DMS114 treated with DMSO at 0.1 percent for 48 hours (cell line): ENCODE results near the gene CPS1.

ENCODE experiments used
- DNase-seq: peaks from one replicate; lab custom pipeline; 2025; ENCODE audit not compliant: unreplicated experiment; lab: John Stamatoyannopoulos, UW

CPS1 gene

DNA sequence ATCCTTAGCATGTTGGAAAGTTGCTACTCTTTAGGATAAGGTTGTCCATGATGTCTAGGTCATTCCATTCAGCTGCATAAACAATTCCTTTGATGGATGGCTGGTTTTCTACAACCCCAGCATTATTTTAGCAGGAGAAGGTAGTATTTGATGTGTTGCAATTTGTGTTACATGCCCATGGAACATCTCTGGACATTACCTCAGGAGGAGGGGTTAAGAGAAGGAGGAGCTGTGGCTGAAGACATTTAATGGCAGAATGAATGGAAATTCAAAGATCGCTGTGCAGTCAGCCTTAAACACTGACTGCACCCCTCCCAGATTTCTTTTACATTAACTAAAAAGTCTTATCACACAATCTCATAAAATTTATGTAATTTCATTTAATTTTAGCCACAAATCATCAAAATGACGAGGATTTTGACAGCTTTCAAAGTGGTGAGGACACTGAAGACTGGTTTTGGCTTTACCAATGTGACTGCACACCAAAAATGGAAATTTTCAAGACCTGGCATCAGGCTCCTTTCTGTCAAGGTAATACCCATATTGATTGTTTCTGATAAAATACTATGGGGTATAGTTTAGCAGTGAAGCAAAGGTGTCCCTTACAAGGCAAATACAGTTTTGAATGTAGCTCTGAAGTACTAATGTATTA lies at the start of gene CPS1:
Gene CPS1, plus strand, starts transcription at position 271 of the 652 bp plus-strand sequence. Its CDS starts 135 bp downstream, at position 406.
- no peak for DNase-seq

DNA sequence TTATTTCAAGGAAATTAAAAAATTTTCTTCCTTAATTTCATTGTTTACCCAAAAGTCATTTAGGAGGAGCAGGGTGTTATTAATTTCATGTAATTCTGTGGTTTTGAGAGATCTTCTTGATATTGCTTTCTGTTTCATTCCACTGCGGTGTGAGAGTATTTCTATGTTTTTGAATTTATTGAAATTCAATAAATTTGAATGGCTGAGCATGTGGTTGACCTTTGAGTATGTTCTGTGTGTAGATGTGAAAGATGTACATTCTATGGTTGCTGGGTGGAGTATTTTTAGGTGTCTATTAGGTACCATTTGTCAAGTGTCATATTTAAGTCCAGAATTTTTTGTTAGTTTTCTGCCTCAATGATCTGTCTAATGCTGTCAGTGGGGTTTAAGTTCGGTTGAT lies 40.5 kb upstream of the CPS1 start:
- DNase-seq, result no peak

DNA sequence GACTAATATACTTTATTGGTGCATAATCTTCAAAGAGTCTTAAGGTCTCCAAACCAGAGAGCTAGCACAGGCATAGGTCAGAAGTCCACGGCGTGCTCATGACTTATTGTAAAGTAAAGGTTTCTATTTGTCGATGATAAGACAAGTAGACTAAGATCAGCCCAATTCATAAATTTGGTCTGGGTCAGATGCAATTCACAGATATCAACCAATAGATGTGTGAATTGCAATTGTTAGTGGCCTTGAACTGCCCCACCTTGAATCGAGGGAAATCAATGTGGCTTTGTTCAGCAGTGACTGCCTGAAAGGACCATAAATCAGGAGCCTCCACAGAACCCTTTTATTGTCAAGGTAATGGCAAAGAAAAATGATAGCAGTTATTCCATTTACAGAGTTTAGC lies 39.1 kb upstream of the CPS1 start:
- no peak for DNase-seq

DNA sequence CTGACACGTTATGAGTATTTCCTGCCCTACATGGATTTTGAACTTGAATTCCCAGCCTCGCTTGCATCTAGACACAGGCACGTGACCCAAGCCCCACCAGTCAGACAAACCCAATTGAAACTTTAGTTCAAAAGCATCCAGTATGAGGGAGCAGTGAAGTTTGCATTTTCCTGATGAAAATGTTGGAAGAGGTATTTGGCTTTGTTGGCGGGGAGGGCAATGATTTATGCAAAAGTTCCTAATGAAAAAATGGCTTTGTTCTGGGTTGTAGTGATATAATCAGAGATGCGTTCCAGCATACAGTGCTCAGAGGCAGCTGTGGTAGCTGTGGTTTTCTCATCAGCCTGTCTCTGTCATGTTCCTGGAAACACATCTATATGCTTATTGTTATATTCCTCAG lies 36.8 kb upstream of the CPS1 start:
- DNase-seq, result no peak

DNA sequence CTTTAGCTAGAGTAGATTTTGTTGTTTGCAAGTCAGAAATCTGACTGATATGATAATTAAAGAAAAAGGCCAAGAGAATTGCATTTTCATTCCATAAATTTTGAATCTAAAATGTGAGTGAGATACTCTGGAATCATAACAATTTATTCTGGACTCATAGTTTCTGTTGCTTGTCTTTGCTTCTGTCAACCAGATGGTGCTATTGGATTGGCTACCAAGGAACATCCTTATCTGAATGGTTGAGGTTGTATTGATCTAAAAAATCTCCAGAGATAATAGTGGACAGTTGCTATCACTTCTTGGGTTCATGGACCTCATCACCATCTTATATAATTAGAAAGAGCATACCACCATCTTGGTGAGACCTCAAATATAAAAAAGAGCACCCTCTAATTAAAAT lies 34.0 kb upstream of the CPS1 start:
- DNase-seq, result no peak

DNA sequence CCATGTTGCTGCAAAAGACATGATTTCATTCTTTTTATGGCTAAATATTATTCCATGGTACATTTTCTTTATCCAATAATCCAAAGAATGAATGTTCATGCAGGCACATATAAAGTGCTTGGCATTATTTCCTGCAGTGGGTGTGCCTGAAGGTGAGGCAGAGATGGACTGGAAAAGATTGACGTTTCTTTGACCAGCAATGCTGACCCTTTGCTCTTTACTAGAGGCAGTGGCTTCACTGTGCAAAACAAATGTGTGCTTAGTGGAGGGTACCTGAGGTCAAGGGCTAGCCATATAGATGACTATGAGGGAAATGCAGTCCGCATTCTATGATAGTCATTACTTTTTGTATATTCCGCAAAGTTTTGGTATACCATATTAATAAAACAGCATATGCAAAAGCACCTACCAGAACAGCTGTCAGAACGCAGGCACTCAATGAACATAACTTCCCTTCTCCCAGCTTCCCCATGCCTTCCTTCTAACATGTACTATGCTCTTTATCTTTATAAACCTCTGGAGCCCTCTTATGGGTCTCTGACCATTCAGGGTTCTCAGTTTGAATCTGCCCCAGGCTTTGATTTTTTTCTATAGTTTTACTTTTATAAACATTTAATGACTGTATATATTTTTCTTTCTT lies 32.6 kb upstream of the CPS1 start:
- no peak for DNase-seq

DNA sequence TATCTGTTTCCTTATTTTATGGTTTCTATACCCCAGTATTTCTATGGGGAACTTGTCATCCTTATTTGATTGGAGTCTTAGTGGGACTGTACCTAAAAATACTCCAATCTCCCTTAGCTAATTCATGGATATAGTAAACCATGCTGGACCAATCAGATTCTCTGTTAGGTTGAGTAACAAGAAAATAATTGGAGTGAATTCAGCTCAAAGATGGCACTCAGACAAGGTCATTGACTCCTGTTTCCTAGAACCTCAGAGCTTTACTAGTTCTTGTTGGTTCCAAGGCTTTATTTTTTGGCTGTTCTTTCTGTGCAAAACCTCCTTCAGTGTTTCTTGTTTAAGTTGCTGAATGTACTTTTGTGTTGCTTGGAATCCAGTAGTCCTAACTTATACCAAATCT lies 31.9 kb upstream of the CPS1 start:
- no peak for DNase-seq

DNA sequence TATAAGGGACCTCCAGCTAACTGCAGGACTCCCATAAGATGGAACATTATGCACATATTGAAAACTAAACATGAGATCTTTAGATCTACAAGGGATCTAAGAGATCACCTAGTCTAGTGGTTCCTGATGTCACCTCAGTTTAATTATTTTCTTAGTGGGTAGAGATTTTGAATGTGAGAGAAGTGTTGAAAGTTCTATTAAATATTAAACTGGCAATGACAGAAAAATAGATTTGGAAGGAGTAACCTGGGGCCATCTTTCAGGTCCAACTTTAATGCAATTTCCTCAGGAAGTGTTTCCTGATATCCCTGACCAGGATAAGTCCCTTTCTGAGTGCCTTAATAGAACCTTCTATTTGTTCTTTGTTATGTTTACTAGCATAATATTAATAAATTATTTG lies 29.1 kb upstream of the CPS1 start:
- DNase-seq, result no peak

DNA sequence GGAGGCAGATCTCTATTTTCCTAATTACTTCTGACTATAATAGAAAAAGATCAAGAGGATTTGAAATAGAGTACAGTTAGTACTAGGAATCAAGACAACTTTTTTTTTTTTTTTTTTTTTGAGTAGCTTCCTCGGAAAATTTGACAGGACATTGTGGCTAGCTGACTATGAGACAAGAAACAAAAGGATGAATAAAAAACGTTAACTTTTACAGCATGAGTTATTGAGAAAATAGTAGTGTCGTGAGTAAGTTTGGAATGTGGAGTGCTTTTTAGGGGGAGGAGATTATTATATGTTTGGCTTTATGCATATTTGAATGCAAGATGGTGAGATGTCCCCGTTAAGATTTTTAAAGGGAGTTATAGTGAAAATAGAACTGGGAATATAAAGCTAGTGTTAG lies 27.7 kb upstream of the CPS1 start:
- DNase-seq, result no peak

DNA sequence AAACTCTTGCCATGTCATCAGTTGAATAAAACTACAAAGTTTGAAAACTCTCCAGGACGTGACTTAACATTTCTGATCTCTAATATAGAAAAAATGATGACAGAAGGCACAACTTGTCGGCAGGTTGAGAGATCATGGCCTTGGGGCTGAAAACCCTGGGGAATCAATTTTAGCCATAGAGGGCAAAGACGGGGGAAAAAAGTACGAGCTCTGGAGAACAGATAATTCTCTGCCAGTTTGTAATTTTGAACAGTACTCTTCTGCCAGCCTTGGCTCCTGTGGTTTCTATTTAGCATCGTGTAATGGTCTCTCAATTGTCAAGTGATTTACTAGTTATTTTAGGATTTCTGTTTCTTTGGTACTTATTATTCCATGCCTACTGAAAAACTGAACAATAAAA lies 25.3 kb upstream of the CPS1 start:
- DNase-seq, result no peak

DNA sequence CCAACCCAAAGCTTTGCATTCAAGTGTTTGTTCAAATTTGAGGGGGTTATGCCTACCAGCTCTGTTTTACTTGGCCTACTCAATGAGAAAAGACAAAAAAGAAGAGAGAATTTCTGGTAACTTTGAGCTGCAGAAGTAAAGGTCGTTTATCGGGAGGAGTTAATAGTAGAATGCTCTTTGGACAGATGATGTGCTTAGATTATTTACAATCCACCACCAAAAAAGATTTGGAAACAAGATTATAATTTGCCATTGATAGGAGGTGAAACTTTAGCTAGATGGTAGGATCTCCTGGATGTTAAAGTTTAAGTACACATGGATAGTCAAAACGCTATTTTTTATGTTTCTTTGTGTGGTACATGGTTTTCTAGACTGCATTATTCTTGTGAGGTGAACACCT lies 24.9 kb upstream of the CPS1 start:
- no peak for DNase-seq

DNA sequence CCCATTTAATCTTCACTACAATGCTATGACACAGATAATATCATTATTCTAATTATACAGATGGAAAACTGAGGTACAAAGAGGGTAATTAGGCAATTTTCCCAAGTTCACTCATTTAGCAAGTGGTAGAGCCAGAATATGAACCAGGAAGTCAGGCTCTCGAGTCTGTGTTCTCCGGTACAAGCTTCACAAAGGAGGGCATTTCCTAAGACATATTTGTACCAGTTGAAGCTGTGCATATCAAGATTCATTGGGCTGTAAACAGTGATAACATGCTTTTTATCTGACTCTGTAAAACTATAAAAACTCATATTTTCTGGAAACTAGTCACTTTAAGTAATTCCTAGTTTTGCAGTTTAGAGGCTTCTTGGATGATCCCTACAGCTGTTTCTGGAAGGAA lies 23.0 kb upstream of the CPS1 start:
- DNase-seq, result no peak

DNA sequence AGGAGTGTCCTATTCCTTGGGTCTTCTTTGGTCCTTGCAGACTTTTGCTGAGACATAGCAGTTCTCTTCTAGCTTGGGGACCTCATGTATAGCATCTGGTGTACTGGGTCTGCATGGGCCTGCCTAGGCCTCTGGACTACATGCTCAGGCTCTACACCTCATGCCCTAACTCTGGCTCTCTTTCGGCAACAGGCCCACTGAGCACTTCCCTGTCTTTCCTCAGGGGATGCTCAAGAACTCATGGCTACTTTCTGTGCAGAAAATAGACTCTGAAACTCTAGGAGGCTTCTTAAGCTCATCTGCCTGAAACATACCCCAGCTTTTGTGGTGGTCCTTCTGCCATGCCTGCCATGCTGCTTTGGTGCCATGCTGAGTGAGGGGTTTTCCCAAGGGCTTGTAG lies 21.5 kb upstream of the CPS1 start:
- DNase-seq, result no peak

DNA sequence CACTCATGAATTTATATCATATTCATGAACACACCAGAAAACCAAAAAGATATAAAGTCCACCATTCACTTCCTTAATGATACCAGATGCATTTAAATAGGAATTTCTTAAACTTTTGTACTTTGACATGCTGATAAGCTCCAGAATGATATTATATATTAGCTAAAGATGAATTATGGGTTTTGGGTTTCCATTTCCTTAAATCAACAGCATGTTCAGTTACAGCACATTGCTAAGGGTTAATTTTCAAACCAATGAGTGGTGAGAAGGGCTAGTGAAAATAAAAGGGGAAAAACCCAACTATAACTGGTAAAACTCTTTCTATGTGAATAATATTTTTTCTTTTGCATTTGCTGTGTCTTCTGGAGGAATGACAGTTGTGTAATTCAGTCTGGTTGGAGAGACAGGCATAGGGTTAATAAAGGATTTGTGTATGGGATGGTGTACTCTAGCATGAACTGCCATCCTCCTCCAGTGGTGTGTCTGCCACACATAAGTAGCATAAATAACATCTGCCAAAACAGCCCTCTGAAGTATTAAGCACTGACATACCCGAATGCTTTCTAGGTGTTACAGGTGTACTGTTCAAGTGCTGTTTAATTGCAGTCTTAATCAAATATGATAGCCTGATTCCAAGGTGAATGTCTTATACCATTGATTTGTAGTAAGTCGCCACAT lies 19.3 kb upstream of the CPS1 start:
- no peak for DNase-seq

DNA sequence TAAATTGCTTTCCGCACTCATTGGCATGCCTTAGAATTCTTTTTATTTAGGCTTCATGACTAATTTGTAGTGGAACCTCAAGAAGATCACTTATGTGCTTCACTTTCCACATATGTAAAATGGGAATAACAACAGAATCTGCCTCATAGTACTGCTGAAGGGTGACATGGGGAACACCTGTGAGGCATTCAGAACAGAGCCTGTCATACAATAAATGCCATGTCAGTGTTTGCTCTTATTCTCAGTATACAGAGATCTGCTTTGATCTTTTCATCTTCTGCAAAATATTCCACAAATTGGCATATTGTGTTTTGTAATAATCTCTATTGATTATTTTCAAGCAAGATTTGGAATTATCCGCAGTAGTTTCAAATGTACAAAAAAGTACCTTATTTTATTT lies 17.4 kb upstream of the CPS1 start:
- no peak for DNase-seq

DNA sequence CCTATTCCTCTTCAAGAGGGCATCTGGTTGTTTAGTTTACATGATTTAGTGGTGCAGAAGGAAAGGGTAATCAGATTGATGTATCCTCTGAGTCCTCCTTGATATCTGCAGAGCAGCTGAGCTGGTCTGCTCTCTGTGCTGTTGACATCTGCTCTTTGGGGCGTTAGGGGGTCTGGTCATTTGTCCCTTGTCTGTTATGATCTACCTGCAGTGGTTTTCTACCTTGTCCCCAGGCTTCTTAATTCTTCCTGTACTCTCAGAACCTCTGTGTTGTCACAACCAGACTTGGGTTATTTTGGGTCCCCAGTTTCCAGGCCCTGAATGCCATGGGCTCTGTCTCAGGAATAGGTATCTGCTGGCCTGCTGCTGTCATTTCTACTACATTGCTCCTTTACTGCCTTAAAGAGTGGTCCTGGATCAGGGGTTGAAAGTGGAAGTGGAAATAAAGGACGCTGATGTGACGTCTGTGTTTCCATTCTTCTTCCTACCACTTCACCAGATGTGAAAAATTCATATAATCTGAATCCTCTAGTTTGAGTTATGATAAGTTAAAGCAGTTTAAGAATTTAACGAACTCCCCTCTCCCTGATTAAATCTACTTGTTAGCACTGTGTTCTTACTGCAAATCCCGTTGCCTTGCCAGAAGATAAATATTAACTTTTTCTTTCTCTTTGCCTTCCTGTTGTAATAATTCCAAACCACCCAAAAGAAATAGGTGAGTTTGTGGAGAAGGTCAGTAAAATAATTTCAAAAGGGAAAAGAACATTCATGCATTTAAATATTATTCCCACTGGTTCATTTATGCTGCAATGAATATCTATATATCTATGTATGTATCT lies 16.6 kb upstream of the CPS1 start:
- no peak for DNase-seq

DNA sequence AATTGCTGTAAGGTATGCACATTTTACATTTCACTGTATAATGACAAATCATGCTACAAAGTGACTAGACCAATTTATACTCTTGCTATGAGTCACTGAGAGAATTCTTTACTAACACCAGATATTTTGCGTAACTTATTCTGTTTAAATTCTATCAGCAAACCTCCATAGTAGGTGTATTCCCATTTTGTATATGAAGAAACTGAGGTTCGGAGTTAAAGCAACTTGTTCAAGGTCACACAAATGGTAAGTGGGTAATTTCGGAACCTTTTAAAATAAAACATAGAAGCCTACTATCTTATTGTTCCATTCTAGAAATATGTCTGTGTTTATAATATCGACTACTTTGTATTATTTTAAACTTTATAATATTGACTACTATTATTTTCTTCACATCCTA lies 15.9 kb upstream of the CPS1 start:
- no peak for DNase-seq

DNA sequence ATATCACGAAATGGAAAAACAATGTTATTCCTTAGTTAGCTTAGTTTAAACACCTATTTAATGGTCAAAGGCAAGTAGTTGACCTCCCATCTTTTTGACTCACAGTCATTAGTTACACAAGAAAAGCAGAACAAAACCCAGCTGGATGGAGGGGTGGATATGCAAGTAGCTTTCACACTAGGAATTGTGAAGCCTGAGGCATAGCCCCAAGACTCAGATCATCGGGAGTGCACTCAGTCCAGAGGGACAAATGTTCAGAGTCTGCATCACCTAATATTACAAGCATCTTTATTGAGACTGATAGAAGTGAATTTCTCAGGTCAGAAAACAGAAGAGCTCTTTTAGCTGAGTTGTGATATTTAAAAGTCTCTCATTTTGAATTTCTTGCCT lies 15.5 kb upstream of the CPS1 start:
- no peak for DNase-seq

DNA sequence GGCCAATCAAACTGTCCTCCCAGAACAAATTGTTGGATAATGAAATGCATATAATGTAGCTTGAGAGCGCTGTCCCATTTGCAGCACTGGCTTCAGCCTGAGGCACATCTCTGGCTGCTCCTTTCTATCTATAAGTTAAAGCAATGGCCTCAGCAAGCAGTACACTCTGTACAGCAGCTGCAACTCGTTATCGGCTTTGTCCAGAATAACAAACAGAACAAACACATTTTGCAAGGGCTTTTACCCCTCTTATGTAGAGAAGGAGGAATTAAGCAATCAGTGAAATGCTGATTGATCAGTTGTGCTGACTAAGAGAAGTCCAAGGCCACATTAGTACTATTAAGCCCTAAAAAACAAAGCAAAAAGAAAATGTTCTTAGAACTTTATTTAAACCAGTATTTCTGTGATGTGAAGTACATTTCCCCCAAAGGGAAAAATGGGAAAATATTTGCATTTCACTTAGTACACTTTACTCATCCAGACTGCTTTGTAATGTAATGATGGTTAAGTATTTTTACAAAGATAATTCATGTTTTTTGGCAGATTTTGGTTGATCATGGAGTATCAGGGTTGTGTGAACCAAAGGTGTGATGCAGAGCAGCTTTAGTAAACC lies 15.0 kb upstream of the CPS1 start:
- no peak for DNase-seq

DNA sequence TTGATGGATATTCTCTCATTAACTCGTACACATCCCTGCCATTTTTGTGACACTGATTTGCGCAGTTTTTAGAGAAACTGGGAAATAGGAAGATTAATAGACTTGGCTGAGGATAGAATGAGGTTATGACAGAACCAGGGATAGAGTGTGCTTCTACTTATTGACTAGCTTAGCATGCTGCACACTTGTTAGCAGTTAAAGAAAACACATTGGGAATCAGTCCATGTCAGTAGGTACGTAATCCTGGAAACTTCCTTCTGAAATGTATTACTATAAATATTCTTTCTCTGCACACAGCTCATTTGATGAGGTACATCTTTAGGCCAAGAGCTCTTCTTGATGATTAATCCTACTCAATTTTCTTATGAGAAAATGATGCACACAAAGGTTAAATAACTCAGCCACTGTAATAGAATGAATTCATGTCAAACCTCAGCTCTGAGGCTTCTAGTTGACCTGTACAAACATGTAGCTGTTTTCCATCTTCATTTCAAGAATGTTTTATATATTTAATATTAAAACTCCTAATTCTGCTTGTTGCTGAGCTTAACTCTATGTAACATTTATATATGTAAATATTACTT lies 12.3 kb upstream of the CPS1 start:
- DNase-seq, result no peak

DNA sequence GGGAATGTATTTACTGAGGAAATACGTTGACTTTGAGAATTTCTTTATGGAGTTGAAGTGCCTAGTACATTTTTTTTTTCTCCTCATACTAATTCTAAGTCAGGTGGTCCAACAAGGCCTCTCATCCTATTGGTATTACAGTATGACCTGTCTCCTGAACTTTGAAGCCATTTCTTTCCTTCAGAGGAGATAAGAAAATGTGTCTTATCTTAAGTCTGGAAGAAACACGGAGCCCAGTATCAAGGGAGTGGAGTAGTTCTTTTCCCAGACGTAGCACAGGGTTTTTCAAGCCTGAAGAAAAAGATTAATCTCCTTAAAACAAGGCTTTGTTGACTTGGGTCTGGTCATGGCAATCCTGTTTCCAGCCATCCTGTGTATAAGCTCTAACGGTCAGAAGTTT lies 11.6 kb upstream of the CPS1 start:
- no peak for DNase-seq
